WTC11 (cell line): ENCODE data around the gene UVRAG.

Experiments
- CTCF ChIP-seq: fragments of 200-600 bp; IDR thresholded peaks from 2 replicates; pipeline ENCODE4 v1.8.0; 2022; ENCODE audit warnings: antibody characterized with exemption
- E2F1 ChIP-seq: sonication (generic); formaldehyde crosslinking; IDR thresholded peaks from 2 replicates; pipeline ENCODE4 v1.8.0; 2022; ENCODE audit warnings: mild to moderate bottlenecking, missing genetic modification reagents
- RELA ChIP-seq: sonication (generic); formaldehyde crosslinking; IDR thresholded peaks from 2 replicates; pipeline ENCODE4 v1.8.1; 2022; ENCODE audit warnings: missing genetic modification reagents, mild to moderate bottlenecking, borderline replicate concordance
- ZBTB21 ChIP-seq: sonication (generic); formaldehyde crosslinking; IDR thresholded peaks from 2 replicates; pipeline ENCODE4 v1.8.1; 2023; ENCODE audit warnings: mild to moderate bottlenecking, missing genetic modification reagents, borderline replicate concordance
- ZNF263 ChIP-seq: sonication (generic); formaldehyde crosslinking; IDR thresholded peaks from 2 replicates; pipeline ENCODE4 v1.8.1; 2022; ENCODE audit warnings: low read depth, mild to moderate bottlenecking, moderate library complexity, missing genetic modification reagents
- TF ChIP-seq, protein P1 (sequence below): sonication (generic); formaldehyde crosslinking; IDR thresholded peaks from 2 replicates; pipeline ENCODE4 v1.8.0; 2022; ENCODE audit warnings: mild to moderate bottlenecking, missing genetic modification reagents
- TF ChIP-seq, protein P2 (sequence below): sonication (generic); formaldehyde crosslinking; IDR thresholded peaks from 2 replicates; pipeline ENCODE4 v1.8.1; 2022; ENCODE audit warnings: mild to moderate bottlenecking, moderate library complexity, missing genetic modification reagents
- TF ChIP-seq, protein P3 (sequence below): sonication (generic); formaldehyde crosslinking; conservative IDR thresholded peaks from 2 replicates; pipeline ENCODE4 v1.8.1; 2022; ENCODE audit warnings: mild to moderate bottlenecking, missing genetic modification reagents

- no peak for TF ChIP-seq CTCF
- no peak for TF ChIP-seq RELA (CRISPR knock-in tag)
- TF ChIP-seq, protein P1, sequence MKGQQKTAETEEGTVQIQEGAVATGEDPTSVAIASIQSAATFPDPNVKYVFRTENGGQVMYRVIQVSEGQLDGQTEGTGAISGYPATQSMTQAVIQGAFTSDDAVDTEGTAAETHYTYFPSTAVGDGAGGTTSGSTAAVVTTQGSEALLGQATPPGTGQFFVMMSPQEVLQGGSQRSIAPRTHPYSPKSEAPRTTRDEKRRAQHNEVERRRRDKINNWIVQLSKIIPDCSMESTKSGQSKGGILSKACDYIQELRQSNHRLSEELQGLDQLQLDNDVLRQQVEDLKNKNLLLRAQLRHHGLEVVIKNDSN (CRISPR knock-in tag): no peak
- no peak for TF ChIP-seq ZBTB21 (CRISPR knock-in tag)
- TF ChIP-seq E2F1 (CRISPR knock-in tag): no peak
- TF ChIP-seq, protein P2, sequence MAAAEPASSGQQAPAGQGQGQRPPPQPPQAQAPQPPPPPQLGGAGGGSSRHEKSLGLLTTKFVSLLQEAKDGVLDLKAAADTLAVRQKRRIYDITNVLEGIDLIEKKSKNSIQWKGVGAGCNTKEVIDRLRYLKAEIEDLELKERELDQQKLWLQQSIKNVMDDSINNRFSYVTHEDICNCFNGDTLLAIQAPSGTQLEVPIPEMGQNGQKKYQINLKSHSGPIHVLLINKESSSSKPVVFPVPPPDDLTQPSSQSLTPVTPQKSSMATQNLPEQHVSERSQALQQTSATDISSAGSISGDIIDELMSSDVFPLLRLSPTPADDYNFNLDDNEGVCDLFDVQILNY (CRISPR knock-in tag): no peak
- TF ChIP-seq, protein P3, sequence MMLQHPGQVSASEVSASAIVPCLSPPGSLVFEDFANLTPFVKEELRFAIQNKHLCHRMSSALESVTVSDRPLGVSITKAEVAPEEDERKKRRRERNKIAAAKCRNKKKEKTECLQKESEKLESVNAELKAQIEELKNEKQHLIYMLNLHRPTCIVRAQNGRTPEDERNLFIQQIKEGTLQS (CRISPR knock-in tag): no peak
- no peak for TF ChIP-seq ZNF263 (CRISPR knock-in tag)
Observed at GRCh38 chr11:75918331-75918730, 103.3 kb downstream of the UVRAG start.
